ENCODE results near the gene SNAI1.
"Not testable (repeated sequence)": the region's sequence is repeated elsewhere in the genome, so short reads cannot be mapped to it uniquely, and the experiment has no call there.

SNAI1 gene

DNA sequence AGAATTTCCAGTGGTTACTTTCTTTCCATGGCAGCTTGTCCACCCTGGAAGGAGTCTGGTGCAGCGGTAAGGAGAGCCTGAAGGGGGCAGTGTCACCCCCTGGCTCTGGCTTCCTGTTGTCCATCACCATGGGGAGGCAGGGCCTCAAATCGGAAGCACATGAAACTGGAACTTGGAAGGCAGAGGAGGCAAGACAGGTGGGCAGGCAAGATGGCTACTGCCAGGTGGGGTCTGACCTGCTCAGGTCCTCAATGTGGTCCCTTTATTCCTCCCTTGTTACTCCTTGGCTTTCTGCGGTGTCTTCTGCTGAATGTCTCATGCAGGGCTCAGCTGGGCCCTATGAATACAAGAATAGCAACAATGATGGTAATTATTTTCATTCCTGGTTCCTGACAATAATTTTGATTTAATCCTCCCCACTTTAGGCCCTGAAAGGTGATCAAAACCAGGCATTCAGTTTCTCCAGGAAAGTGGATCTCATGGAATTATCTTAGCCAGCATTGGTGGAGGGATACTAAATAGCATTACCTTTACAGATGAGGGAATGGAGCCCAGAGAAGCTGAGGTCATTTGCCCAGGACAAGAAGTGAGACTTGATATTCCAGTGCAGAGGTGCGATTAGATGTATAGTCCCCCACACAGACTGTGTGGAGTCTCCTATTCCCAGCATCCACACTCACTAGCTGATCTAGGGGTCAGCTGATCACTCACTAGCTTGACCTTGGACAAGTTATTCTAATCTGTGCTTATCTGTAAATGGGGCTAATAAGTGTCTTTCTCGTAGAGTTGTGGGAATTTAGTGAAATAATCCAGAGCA lies 17.6 kb upstream of the SNAI1 start:
- no peak for DNase-seq (ENCODE audit: low read depth)

GRCh38 chr20:49965781-49966305 lies 16.9 kb upstream of the SNAI1 start:
- DNase-seq (ENCODE audit: low read depth) = no peak

DNA sequence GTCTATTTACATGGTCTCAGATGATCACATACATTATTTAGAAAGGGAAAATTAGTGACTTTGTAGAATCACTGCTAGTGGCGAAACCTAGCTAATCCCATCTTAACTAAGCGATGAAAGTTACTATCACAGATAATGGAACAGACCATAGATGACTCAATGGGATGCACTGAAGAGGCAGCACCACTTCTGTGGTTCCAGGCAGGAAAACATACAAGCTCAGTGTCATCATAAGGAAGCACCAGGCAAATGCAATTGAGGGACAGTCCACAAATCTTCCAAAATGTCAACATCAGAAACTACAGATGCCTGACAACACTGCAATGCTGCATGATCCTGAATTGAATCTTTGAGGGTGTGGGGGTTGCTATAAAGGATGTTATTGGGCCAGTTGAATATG lies 15.9 kb upstream of the SNAI1 start:
- DNase-seq (ENCODE audit: low read depth) = no peak

DNA sequence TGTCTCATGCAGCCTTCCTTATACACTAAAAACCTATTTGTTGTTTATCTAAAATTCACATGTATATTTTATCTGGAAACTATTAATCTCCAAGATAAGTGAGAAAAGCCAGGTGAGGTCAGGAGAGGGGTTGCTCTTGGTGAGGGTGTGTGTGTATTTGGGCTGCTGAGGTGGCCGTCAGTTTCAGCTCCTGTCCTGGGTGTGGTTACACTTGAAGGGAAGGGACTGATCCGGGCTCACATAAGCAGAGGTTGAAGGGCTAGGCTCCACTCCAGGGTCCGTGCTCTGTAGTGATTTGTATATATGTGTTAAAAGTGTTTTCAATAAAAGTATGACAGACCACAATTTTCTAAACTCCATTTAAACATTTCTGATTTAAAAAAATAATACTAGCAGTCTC lies 13.5 kb upstream of the SNAI1 start:
- DNase-seq (ENCODE audit: low read depth) = no peak

- no peak for DNase-seq (ENCODE audit: low read depth)
Observed at GRCh38 chr20:49969946-49970345, 12.8 kb upstream of the SNAI1 start.

DNA sequence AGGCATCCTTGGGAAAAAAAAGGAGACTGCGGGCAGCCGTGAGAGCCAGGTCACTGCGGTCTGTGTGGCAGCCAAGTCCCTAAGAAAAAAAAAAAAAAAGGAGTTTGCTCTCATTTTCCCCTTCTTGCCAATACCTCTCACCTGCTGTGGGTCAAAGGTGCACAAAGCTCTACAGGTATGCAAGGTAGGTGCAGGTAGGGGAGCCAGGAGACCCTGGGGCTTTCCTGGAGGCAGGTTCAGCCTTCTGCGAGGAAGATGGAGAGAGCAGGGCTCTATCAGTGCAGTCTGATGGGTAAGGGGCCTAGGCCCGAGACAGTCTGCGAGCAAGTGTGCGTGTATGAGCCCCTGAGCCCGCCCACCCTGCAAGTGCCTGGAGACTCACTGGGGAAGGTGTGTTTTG lies 12.3 kb upstream of the SNAI1 start:
- no peak for DNase-seq (ENCODE audit: low read depth)

DNA sequence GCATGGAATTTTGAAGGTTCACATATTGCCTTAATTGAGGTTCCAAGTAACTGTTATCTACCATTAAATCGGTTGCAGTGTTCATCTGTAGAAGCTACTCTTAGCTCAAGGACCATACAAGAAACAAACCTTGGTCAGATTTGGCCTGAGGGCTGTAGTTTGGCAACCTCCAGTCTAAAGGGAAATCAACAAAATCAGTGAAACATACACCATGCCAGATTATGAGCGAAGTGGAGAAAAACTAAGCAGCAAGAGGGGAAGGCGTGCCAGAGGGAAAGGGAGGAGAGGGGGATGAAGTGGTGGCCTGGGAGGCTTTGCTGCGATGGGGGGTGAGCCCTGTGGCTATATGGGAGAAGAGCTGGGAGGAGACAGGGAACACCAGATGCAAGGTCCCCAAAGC lies 8.8 kb upstream of the SNAI1 start:
- no peak for DNase-seq (ENCODE audit: low read depth)

GRCh38 chr20:49976542-49976941 lies 6.2 kb upstream of the SNAI1 start:
- DNase-seq (ENCODE audit: low read depth) = no peak

- not testable (repeated sequence) for DNase-seq (ENCODE audit: low read depth)
Observed at GRCh38 chr20:49977740-49978139, 5.0 kb upstream of the SNAI1 start.

DNA sequence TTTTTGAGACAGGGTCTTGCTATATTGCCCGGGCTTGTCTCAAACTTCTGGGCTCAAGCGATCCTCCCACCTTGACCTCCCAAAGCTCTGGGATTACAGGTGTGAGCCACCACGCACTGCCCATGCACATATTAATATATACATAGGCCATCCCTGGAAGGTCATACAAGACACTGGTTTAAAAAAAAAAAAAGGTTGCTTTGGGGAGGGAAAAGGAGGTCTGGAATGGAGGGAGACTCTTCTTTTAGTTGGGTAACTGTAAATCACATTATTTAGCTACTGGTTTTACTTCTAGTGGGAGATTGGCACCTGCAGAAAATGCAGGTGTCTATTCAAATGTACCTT lies 4.1 kb upstream of the SNAI1 start:
- no peak for DNase-seq (ENCODE audit: low read depth)

DNA sequence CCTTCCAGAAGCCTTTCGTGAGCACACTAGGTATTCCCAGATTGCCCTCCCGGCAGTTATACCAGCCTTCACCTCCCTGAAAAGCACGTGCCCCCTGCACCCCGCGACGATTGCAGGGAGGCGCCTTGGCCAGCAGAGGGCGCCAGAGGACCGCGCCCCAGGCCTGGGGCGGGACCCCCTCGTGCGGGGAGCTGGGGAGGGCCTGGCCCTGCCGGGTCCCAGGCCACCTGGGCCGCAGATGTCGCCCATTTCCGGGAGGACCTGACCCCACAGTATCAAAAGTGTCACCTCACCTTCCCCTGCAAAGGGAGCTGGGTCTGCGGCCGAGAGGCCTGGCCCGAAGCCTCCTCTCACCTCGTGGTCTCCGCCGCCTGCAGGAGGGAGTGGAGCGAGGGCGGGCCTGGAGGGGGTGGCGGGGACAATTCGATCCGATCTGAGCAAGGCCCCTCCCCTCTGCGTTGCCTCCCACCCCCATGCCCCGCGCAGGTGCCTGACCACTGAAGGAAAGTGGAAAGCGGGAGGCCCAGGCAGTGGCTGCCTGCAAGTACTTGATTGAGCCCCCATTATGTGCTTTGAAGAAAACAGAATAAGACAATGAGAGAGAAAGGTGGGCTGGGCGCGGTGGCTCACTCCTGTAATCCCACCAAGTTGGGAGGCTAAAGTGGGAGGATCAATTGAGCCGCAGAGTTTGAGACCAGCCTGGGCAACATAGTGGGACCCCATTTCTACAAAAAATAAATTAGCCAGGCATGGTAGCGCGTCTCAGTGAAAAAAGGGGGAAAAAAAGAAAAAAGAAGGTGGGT lies 3.5 kb upstream of the SNAI1 start:
- DNase-seq (ENCODE audit: low read depth) = peak; percentile 43

- no peak for DNase-seq (ENCODE audit: low read depth)
Observed at GRCh38 chr20:49980140-49981008, 2.4 kb upstream of the SNAI1 start.

DNA sequence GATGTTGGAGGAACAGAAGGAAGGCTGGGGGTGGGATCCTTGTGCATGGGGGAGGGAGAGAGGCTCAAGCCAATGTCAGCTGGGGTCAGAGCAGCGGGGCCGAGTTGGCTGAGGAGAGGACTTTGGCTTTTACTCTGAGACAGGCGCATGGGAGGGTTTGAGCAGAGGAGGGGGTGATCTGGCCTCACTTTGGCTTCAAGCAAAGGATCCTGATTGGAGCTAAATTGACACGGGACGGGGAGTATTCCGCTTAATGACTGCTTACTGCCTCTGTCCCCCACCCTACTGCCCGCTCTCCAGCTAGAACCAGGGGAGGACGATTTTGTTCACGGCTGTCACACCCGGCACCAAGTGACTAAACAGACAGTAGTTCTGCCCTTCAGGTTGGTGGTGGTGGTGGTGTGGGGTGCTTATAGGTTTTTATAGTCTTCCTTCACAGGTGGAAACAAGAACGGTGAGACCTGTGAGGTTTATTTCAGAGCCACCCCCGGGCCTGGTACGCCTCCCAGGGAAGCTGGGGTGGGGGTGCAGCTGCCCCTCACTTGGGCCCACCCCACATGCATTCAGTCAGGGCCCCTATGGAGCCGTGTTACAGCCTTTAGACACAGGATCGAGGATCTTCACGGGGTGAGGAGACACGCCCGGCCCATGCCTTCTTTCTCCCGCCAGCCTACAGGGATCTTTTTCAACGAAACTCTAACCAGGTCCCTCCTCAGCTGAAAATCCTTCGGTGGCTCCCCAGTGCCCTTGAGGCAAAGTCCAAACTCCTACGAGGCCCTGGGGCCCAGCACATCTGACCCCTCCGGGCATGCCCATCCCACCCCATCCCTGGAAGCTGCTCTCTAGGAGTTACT lies 1.3 kb upstream of the SNAI1 start:
- DNase-seq (ENCODE audit: low read depth) = no peak

DNA sequence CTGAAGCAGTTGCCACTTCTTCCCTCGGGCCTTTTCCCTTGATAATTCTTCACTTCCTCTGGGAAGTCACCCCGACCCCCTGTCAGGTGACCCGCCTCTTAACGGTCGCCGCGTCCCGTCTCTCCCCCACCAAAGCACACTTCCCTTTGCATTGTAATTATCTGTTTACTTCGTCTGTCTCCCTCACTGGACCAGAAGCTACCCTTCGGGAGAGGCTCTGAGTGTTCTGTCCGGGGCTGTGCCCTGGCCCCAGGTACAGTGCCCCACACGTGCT lies 771 bp upstream of the SNAI1 start:
- DNase-seq (ENCODE audit: low read depth) = no peak

DNA sequence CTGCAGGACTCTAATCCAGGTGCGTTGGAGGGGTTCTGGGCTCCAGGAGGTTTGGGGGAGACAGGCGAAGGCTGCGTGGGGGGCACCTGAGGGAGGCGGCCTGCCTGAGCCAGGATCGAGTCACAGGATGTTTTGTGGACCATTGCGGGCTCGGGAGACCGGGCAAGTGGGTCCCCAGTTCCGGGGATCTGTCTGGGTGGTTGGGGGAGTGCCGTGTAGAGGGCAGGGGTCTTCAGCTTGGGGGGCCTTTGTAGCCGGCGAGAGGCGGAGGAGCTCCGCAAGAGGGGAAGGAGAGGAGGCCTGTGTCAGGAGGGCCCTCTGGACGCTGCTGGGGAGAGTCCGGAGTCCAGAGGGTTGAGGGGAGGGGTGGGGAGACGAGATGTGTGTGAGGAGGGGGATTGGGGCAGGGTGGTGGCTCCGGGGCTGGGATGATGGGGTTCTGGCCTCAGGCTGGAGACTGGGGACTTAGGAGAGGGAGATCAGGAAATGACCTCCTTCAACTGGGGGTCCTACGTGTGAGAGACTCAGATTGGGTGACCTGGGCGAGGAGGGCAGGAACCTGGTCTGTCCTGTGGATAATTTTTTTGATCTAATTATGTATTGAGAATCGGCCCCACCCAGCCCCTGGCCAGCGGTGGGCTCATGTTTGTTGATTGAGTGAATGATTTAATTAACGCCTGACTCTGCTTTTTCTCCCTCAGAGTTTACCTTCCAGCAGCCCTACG lies 505 bp downstream of the SNAI1 start:
- DNase-seq (ENCODE audit: low read depth) = no peak

DNA sequence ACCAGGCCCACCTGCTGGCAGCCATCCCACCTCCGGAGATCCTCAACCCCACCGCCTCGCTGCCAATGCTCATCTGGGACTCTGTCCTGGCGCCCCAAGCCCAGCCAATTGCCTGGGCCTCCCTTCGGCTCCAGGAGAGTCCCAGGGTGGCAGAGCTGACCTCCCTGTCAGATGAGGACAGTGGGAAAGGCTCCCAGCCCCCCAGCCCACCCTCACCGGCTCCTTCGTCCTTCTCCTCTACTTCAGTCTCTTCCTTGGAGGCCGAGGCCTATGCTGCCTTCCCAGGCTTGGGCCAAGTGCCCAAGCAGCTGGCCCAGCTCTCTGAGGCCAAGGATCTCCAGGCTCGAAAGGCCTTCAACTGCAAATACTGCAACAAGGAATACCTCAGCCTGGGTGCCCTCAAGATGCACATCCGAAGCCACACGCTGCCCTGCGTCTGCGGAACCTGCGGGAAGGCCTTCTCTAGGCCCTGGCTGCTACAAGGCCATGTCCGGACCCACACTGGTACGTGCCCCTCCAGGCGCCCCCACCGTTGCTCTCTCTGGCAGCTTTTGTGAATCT lies 1.1 kb downstream of the SNAI1 start:
- DNase-seq (ENCODE audit: low read depth) = no peak

DNA sequence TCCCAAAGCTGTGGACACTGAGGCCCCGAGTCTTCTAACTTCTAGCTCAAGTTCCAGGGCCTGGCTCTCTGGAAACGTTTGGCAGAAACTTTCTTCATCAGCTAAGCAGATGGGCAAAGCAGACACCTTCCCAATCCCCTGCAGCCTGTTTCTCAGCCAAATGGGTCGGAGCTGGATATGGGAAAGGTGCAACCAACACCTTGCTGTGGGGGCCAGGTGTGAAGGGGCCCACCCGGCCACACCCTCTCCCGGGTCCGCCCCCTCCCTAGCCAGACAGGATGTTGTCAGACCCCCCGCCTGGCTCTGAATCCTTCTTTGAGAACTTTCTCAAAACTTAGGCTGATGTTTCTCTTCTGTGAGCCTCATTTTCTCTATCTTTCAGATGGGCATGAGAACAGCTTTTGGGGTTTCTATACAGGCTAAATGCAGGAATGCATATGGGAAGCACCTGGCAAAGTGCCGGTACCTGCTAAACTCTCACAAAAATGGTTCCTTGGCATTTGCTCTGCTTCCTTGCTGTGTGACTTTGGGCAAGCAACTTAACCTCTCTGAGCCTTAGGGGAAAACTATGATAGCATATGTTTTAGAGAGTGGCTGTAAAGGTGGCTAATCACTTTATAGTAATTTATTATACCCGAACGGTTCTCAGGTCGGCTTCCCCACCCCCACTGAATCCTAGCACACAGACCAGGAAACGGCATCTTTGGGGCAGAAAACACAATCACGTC lies 1.8 kb downstream of the SNAI1 start:
- no peak for DNase-seq (ENCODE audit: low read depth)

- DNase-seq (ENCODE audit: low read depth) = no peak
Observed at GRCh38 chr20:49985157-49985556, 2.4 kb downstream of the SNAI1 start.

- DNase-seq (ENCODE audit: low read depth) = no peak
Observed at GRCh38 chr20:49985617-49986016, 2.8 kb downstream of the SNAI1 start.

DNA sequence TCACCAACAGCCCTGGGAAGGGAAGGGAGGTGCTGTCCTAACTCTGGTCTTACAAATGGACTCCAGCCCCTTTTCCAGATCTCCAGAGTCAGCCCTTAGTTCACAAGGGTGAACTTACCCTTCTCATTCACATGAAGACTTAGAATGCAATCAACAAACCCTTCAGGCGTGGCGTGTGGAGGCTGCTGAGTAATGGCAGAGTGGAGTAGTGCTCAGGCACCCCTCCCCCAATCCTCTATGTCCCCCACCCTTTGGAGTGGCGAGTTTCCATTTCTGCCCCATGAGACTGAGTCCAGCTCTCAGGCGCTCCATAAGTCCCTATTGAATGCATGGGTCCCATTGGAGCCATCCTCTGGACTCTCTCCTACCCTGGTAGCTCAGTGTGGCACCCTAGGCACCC lies 3.3 kb downstream of the SNAI1 start:
- no peak for DNase-seq (ENCODE audit: low read depth)
